NCI-H1417 (cell line): Measurements from ENCODE around the gene DR1.
A peak's percentile ranks its signal among the peaks of the same experiment; 100 is the strongest.
"Not testable (repeated sequence)": the region's sequence is repeated elsewhere in the genome, so short reads cannot be mapped to it uniquely, and the experiment has no call there.

ENCODE experiments used
- DNase-seq, 3 experiments: peaks; one replicate each; lab custom pipeline; 2025; lab: John Stamatoyannopoulos, UW

The DR1 gene

DNA sequence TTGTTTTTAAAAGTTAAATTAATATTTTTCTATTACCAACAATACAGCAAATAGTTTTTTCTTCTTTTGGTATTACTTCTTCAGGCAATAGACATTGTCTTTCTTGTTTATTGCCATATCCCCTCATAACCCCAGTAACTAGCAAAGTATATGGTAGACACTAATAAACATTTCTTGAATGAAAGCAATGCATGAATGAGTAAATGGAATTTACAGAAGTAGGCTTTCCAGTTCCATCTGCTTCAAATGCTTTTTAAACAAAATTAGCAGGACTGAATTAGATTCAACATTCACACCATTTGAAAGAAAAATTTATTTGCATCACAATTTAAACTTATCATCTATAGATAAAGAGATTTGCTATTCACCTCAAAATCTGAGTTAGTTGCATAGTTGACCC lies 5.6 kb upstream of the DR1 start:
- no peak for DNase-seq

- no peak for DNase-seq
These were observed 1.2 kb upstream of the DR1 start for GRCh38 chr1:93344484-93344883.

DNA sequence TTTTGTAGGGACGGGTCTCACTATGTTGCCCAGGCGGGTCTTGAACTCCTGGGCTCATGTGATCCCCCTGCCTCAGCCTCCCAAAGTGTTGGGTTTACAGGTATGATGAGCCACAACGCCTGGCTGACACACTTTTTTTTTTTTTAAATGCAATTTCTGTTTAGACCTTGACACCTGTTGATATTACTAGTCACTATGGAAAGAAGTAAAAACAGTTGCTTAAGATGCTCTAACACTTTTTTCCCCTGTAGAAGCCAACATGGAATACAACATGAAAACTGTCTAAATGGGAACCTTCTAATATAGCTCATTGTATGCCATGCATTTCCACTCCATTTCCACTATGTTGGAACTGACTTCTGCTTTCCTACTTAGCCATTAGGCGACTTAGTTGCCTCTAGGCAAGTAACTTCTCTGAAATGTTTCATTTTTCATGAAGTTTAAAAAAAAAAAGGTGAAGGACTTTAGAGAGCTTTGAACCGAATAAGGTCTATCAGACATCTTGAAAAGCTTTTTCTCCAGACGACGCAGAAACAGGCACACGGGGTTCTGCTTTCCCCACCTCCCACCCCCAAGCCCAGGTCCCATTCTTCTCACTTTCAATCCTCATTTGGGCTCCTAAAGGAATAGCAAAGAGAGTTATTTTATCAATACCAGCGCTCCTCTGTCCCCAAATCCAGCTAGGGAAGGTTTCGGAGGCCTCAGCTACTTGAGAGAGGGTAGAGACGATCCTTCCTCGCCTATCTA lies 648 bp upstream of the DR1 start:
- DNase-seq, result peak in 1 of 3 experiments; percentile 28

- peak in 2 of 3 experiments; percentile 59 to 60 for DNase-seq
These were observed 800 bp downstream of the DR1 start for GRCh38 chr1:93346421-93346993.

DNA sequence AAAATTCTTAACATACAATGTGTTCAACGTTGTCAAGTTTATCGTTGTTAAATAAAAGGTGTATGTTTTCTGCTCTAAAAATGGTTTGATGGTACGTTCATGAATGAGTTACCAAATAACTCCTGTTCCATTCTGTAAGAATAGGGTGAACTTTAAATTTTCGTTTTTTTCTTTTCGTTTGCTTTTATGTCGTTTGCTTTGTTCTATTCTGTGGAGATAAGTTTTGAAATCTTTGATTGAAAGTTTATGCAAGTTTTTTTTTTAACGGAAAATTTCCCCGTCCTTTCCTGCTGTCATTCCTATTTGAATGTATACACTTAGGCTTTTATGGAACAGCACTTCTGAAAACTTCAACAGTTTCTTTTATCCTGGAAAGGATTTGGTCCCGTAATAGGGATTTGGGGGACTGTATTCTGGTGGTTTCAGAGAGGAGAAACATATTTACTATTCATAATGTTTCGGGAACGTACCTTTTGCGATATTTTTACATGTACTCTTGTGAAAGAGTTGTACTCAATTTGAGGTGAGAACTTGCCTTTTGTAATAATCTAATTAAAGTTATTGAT lies 1.7 kb downstream of the DR1 start:
- DNase-seq, result no peak

- DNase-seq, result no peak
These were observed 2.5 kb downstream of the DR1 start for GRCh38 chr1:93348104-93348728.

DNA sequence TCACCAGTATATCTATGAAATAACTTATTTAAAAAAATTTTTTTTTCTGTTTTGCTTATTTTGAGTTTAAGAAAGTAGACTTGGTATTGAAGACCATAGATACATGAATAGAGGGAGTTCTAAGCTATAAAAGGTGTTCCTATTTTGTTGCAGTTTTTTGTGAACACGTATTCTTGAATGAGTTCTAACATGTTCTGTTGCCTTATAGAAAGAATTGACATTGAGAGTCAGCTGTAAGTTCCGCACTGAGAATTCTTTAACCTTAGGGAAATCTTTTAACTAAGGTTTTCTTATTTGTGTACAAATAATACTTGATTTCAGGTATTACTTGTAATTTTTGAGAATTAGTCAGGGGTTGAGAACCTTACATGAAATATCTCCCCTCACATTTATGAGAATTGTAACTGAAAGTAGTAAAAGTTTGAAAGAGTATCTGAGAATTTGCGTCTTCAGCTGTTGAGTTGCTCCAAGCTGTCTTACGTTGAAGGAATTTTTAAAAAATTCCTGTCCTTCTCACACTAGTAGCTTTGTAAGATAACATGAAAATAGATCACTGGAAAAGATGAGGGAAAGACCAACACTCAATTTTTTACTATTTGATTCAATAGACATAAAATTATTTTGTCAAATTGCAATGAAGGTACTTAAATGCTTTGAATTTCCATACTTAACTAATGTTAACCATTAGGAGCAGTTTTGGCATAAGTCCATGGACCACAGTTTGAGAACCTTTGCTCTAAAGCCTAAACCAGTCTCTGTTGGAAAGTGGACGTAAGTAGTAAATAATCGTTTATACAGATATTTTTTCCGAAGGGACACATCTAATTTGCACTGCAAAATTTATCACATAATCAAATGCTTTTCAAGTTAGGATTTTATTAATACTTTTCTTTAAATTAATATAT lies 3.8 kb downstream of the DR1 start:
- no peak for DNase-seq

- no peak for DNase-seq
These were observed 4.6 kb downstream of the DR1 start for GRCh38 chr1:93350322-93350721.

- DNase-seq, result no peak
These were observed 5.2 kb downstream of the DR1 start for GRCh38 chr1:93350875-93351274.

- DNase-seq, result not testable (repeated sequence)
These were observed 5.6 kb downstream of the DR1 start for GRCh38 chr1:93351346-93351745.

DNA sequence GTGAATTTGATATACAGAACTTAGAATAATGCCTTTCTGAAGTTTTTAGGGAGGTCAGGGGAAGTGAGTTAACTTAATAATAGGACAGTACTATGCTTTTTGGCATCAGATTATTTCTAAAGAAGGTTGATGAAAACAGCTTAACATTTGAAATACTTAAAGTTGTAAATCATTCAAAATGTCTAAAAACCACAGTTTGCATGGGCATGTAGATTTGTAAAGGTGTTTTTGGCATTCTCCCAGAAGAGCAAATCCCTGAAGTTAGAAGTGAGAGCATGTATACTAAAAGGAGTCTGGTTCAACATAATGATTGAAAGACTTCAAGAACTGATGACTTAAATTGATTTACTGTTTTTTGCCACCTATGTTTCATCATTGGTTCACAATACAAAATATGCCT lies 6.7 kb downstream of the DR1 start:
- DNase-seq, result no peak

DNA sequence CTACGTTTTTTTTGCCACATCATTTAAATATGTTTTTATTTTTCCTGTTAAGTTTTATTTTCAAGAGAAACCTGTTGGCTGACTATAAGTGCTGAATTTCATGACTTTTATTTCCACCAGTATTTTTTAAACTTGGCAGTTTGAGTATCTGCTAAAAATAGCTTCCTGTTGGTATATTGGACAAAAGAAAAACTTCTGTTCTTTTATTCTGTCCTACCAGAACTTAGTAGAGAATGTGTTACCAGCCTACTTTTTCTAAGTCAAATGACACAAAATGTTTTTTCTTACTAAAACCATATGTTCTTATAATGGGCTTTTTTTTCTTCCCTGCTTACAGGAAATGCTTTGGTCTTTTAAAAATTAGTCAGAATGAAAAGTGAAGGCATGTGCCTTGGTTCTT lies 7.6 kb downstream of the DR1 start:
- DNase-seq, result no peak

DNA sequence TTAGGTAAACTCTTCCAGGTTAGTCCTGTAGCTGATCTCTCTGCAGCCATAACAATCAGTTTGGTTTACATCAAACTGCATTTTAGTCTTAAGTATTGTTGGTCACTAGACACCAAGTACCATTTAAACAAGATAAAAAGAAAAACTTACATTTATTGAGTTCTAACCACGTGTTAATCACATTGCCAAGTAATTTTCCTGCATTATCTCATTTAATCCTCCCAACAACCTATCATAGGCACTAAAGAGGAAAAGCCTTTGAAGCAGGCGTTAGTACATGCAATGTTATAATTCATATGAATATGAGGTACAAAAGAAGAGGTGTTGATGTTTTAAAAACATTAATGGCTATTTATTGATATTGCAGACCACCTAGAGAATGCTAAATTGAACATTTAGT lies 9.0 kb downstream of the DR1 start:
- DNase-seq, result no peak

DNA sequence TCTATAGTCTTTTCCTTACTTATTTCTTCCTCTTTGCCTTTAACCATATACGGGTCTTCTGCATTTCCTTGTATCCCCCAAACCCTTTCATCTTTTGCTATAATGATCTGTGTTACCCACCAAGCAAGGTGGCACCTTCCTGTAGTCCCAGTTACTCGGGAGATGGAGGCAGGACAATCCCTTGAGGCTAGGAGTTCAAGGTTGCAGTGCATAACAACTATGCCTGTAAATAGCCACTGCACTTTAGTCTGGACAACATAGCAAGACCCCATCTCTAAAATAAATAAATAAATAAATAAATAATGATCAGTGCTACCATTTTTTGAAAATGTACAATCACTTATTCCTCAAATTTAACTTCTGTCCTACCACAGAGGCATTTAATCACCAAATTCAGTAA lies 11.5 kb downstream of the DR1 start:
- no peak for DNase-seq

DNA sequence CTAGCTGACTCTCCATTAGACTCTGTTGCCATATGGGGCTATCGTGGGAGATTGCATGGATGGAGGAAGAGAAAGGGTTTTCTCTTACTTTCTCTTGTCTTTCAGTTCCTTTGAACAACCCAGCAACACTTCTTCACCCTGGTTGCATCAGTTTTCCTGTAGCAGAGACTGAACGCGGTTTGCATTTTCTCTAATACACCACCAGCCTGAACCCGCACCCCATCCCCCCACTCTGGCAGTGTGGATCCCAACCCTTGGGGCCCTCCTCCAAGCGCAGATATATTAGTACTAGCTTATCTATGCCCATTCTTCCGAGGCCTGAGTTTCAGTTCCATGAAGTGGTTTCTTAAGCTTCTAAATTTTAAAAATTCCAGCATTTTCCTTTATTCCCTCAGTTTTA lies 12.6 kb downstream of the DR1 start:
- no peak for DNase-seq

GRCh38 chr1:93360111-93360510 lies 14.4 kb downstream of the DR1 start:
- no peak for DNase-seq

DNA sequence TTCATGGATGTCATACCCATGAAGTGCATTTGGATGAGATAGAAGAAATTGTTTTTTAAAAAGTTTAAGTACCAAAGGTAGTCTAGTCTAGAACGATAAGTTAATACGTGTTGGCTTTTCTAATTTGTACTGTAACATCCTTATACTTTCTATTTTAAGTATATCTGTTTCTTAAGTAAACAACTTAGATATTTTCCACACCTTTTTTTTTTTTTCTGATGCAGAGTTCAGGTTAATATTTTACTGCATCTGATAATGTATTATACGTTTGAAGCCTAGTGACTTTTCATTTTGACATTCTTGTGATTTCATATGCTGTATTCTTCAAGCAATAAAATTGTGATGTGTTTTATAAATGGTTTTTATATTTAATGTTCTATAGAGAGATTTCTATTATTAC lies 16.5 kb downstream of the DR1 start:
- no peak for DNase-seq

- no peak for DNase-seq
These were observed 20.1 kb downstream of the DR1 start for GRCh38 chr1:93365813-93366212.

GRCh38 chr1:93369734-93370133 lies 24.0 kb downstream of the DR1 start:
- DNase-seq, result no peak

DNA sequence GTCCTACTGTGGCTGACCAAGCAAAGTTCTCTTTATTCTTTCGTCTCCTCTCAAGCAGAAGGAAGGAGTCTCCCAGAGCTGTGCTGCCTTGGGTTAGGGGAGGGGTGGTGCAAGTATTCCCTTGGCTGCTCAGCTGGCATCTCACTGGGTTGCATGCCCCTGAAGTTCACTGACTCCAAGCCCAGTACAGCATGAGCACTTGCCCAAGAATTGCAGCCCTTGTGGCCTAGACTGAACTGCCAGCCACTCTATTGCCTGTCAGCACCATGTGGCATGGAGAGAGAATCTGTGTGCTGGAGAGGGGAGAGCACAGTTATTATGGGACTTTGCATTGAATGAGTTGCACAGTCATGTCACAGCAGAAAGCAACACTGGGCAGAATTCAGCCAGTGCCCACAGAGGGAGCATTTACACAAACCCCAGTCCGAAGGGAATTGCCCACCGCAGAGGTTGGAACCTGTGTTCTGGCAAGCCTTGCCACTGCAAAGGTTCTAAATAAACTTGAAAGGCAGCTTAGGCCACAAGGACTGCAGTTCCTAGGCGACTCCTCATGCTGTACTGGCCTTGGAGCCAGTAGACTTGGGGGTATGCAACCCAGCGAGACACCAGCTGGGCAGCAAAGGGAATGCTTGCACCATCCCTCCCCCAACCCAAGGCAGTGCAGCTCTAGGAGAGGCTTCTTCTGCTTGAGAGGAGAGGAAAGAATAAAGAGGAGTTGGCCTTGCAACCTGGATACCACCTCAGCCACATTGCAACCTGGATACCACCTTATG lies 28.8 kb downstream of the DR1 start:
- DNase-seq, result no peak

DNA sequence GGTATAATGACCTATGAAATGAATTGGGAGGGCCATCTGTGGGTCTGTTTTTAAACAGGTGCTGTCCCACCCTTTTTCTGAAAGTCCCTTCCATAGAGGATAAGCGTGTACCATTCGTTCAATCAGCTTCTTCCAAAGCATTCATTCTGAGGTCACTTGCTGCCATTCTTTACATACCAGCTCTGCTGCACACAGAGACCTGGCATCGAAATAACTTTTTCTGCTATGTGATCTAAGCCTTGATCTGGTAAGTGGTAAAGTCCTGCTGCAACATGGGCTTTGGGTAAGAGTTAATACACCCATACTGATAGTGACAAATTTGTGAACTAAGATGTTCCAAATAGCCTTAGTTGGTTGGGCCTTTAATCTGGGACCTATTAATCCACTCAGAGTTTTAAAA lies 38.9 kb downstream of the DR1 start:
- DNase-seq, result no peak
